GM18870 (cell line): ENCODE results near the gene KRT12.
"Not testable (repeated sequence)": the region's sequence is repeated elsewhere in the genome, so short reads cannot be mapped to it uniquely, and the experiment has no call there.

Experiments
- ATAC-seq: cut with Tn5 transposase; IDR thresholded peaks from one replicate; pipeline ENCODE4 v1.9.1; 2021; ENCODE audit warnings: moderate library complexity; ENCODE audit not compliant: unreplicated experiment

The KRT12 gene

GRCh38 chr17:40818733-40819527 is 48.1 kb downstream of the KRT12 start:
- no peak for ATAC-seq

GRCh38 chr17:40818343-40818732 is 48.7 kb downstream of the KRT12 start:
- no peak for ATAC-seq

- no peak for ATAC-seq
These were observed 49.8 kb downstream of the KRT12 start for GRCh38 chr17:40817103-40817682.

- no peak for ATAC-seq
These were observed 50.5 kb downstream of the KRT12 start for GRCh38 chr17:40816569-40816968.

- ATAC-seq, result no peak
These were observed 51.6 kb downstream of the KRT12 start for GRCh38 chr17:40815381-40815780.

GRCh38 chr17:40814657-40815056 is 52.4 kb downstream of the KRT12 start:
- ATAC-seq, result not testable (repeated sequence)

- ATAC-seq, result no peak
These were observed 53.2 kb downstream of the KRT12 start for GRCh38 chr17:40813804-40814203.

GRCh38 chr17:40812639-40813038 is 54.4 kb downstream of the KRT12 start:
- no peak for ATAC-seq
